Lower lobe of right lung (tissue), 2 donors: ENCODE results near the gene EQTN. TPM values are rescaled to one million over a fixed set of nuclear protein-coding genes. Genes with fewer than 3 reads are reported as not detected.
A peak's percentile ranks its signal among the peaks of the same experiment; 100 is the strongest.

Source experiments
- ATAC-seq, 2 donors: fragments of 200-7000 bp; cut with Tn5 transposase; one replicate each; pipeline ENCODE4 v1.9.1; 2020 to 2022; ENCODE audit warnings: mild to moderate bottlenecking in 2 of 2, moderate library complexity in 2 of 2
- DNase-seq: peaks from one replicate; pipeline ENCODE4 v3.0.0-alpha.2; 2020
- H3K27ac ChIP-seq: fragments of 200-600 bp; one replicate; pipeline ENCODE4 v1.8.0; 2022
- H3K27me3 ChIP-seq: fragments of 200-600 bp; one replicate; pipeline ENCODE4 v1.8.0; 2022; ENCODE audit warnings: low read depth
- H3K36me3 ChIP-seq: fragments of 200-600 bp; one replicate; pipeline ENCODE4 v1.8.0; 2022; ENCODE audit warnings: mild to moderate bottlenecking
- H3K4me1 ChIP-seq: fragments of 200-600 bp; one replicate; pipeline ENCODE4 v1.8.0; 2022
- H3K4me3 ChIP-seq: fragments of 200-600 bp; one replicate; pipeline ENCODE4 v1.8.0; 2022; ENCODE audit warnings: mild to moderate bottlenecking
- H3K9me3 ChIP-seq: fragments of 200-600 bp; one replicate; pipeline ENCODE4 v1.8.0; 2022
- CTCF ChIP-seq: fragments of 200-600 bp; IDR thresholded peaks from one replicate; pipeline ENCODE4 v1.8.0; 2022; ENCODE audit warnings: antibody characterized with exemption, mild to moderate bottlenecking
- intact Hi-C: fragments of 100-400 bp; cut with DNase I; formaldehyde crosslinking; loops from one replicate; pipeline ENCODE4 v1.11.0; 2022
- long read RNA-seq: library from polyadenylated mRNA; unstranded; transcript quantifications from one replicate; pipeline ENCODE4 v2.0.0, GENCODE V29; 2021
- total RNA-seq: library from RNA; stranded (reverse); fragmentation: NEBNext Ultra II Directional; extraction: Animal tissue kit (Norgen Biotek cat#: 25700); gene quantifications from one replicate; pipeline ENCODE4 v1.2.1, GENCODE V29; 2021
- donor health status: DM: no; HTN: yes; CAD: no; lungs with severe emphysema.

The EQTN gene
- total RNA-seq = not detected
- long read RNA-seq, partial matches to known transcripts = 0 of 1 reads
- long read RNA-seq, other reads (novel, unspliced or antisense) = 1 of 1 reads

DNA sequence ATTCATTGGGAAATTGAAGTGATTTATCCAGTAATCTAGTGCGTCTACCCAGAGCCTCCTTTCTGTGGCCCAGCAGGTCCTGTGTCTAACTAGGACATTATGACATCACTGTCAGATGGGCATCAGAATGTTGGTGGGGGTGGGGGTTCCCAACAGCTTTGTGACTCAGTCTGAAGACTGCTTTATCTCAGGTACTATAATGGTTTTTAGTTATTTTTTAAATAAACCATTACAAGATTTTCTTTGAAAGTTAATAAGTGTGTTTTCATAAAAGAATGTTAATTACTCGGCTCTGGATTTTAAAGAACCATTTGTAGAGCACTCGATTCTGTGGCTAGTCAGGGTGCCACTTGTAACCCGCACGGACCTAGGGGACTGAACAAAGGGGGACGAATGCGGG lies at the start of gene EQTN:
Gene EQTN (minus strand): TSS at position 101 of the 400 bp plus-strand sequence. CDS start 95 bp downstream, at position 6.
- no peak for TF ChIP-seq CTCF
- intact Hi-C loops = no loop called here
- no peak for ATAC-seq
- Histone ChIP-seq H3K27ac (no peak within 1 kb of the TSS), H3K4me1 (no peaks in the 10 kb centered on the region), H3K27me3 (no peaks in the 10 kb centered on the region), H3K36me3 (no peaks in the 10 kb centered on the region), H3K9me3 (no peaks in the 10 kb centered on the region), H3K4me3 (no peak within 1 kb of the TSS)
- no peak for DNase-seq

- intact Hi-C loops = no loop called here
- no peaks in the 10 kb centered on the region for H3K9me3 ChIP-seq
- H3K27me3 ChIP-seq = no peaks in the 10 kb centered on the region
- TF ChIP-seq CTCF = no peak
- no peak overlapping the region for H3K4me3 ChIP-seq
- no peak for DNase-seq
- H3K36me3 ChIP-seq = no peaks in the 10 kb centered on the region
- no peak overlapping the region for H3K27ac ChIP-seq
- ATAC-seq = no peak
- peaks cover 37% of the 10 kb centered on the region for H3K4me1 ChIP-seq
These were observed 47.8 kb upstream of the EQTN start for GRCh38 chr9:27344776-27345175.

DNA sequence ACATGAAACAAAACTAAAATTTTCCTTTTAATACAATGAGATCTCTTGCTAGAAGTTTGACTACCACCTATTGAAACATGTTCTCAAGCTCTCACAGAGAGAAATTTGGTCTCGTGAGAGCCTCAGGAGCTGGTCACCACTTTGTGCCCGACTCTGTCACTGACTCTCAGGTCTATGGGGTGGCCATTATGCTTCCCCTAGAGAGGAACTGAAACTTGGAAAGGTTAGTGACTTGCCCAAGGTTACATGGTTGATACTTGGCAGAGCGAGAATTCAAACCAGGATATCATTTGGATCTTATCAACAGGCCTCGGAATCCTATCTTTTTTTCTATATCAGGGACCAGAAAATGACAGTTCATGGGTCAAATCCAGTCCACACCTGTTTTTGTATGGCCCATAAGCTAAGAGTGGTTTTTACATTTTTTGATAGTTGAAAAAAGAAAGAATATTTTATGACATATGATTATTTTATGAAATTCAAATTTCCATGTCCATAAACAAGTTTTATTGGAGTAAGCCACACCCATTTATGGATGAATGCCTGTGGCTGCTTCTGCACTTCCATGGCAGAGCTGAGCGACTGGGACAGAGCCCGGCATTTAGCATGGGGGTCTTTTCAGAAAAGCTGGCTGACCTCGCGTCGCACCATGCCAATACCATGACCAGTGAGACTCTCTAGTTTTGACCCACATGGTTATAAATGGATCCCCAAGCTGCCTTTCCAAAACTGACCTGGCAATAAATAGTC lies 44.8 kb upstream of the EQTN start:
- Histone ChIP-seq H3K4me1 (peaks cover 55% of the 10 kb centered on the region), H3K27ac (peak overlapping the region; percentile 63), H3K27me3 (no peaks in the 10 kb centered on the region), H3K4me3 (no peak overlapping the region), H3K36me3 (no peaks in the 10 kb centered on the region), H3K9me3 (no peaks in the 10 kb centered on the region)
- intact Hi-C loops = no loop called here
- ATAC-seq (peak; percentile 52 to 63), DNase-seq (no peak)
- TF ChIP-seq CTCF = no peak

DNA sequence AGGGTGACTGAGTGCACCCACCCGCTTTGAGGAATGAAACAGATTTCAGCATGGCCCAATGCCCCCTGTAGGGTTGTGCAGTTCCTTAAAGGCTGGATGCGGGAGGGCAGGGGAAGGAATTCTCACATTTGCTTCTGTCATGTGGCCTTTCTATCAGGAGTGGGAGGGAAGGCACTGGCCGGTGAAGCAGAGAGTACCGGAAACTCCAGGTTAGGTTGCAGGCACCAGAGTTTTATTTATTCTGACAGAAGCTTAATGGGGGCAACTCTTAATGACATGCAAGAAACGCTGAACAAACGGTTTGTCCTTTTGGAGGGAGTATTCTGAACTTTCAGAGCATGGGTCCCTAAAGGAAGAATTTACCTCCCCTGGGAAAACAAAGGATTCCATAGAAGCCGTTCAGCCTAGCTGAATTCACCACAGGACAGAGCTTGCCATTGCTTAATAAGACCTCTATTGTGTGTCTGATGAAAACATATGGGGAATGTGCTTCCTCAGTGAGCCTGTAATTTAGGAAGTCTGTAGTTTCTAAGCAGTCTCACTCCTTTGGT lies 44.1 kb upstream of the EQTN start:
- Histone ChIP-seq H3K9me3 (no peaks in the 10 kb centered on the region), H3K4me1 (peaks cover 60% of the 10 kb centered on the region), H3K36me3 (no peaks in the 10 kb centered on the region), H3K4me3 (no peak overlapping the region), H3K27ac (peak overlapping the region; percentile 63), H3K27me3 (no peaks in the 10 kb centered on the region)
- intact Hi-C loops = no loop called here
- peak; percentile 6 to 51 for ATAC-seq
- TF ChIP-seq CTCF = no peak
- DNase-seq = no peak

DNA sequence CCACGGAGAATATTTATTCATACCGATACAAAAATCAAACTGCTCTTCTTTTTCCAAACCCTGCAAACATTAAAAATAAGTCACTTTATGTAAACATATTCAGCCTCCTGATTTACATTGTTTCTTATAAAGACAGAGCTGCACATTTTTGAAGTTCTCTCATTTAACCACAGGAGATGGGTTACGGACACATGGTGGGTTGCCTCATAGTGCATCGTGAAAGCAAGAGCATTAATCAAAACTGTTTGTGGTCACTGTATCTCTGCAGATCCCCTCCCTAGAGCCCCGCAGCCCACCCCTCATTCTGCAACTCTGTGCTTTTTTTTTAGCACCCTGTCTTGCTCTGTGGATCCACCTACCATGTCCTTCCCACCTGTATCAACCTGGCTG lies 43.3 kb upstream of the EQTN start:
- Histone ChIP-seq H3K27me3 (no peaks in the 10 kb centered on the region), H3K36me3 (no peaks in the 10 kb centered on the region), H3K27ac (peak overlapping the region; percentile 63), H3K9me3 (no peaks in the 10 kb centered on the region), H3K4me3 (no peak overlapping the region), H3K4me1 (peaks cover 63% of the 10 kb centered on the region)
- ATAC-seq = no peak
- intact Hi-C loops = no loop called here
- DNase-seq = no peak
- no peak for TF ChIP-seq CTCF
